IMR-90 (cell line): ENCODE measurements around the gene FGF6. TPM values are rescaled to one million over a fixed set of nuclear protein-coding genes. Genes with fewer than 3 reads are reported as not detected.

Source experiments
- ATAC-seq: fragments of 200-7000 bp; cut with Tn5 transposase; 2 replicates; pipeline ENCODE4 v1.9.1; 2020; ENCODE audit warnings: low read depth, mild to moderate bottlenecking, moderate library complexity
- BruUV-seq: library from RNA; stranded (reverse); fragments of 400-500 nt; replicated peaks from 2 replicates; lab custom pipeline; 2021; lab: Mats Ljungman, UMichigan
- CTCF ChIA-PET: fragments of 300-600 bp; formaldehyde crosslinking; extraction: SDS; loops from one replicate; lab custom pipeline; 2021; ENCODE audit warnings: antibody characterized with exemption; lab: Yijun Ruan, JAX
- POLR2A ChIA-PET: fragments of 300-600 bp; sonication (Branson Sonifier 250); formaldehyde crosslinking; loops from one replicate; lab custom pipeline; 2022; ENCODE audit warnings: antibody characterized with exemption; ENCODE audit not compliant: unreplicated experiment; lab: Charles Lee
- DNase-seq: peaks from one replicate; pipeline ENCODE4 v3.0.0; 2013
- H2AFZ ChIP-seq: replicated peaks from 2 replicates; pipeline ENCODE3; 2013; ENCODE audit warnings: low read length, mild to moderate bottlenecking; ENCODE audit not compliant: poor library complexity
- H2AK5ac ChIP-seq: 2 replicates; pipeline ENCODE4 v1.6.1; 2013; ENCODE audit warnings: low read depth, low read length, inconsistent platforms
- H2AK9ac ChIP-seq: replicated peaks from 2 replicates; pipeline ENCODE3; 2013; ENCODE audit warnings: mild to moderate bottlenecking, low read depth, low read length, moderate library complexity; ENCODE audit not compliant: poor library complexity
- H2BK120ac ChIP-seq: 2 replicates; pipeline ENCODE4 v1.6.1; 2013; ENCODE audit warnings: low read depth, low read length, inconsistent platforms
- H2BK15ac ChIP-seq: 3 replicates; pipeline ENCODE4 v1.6.1; 2013; ENCODE audit warnings: low read depth, low read length, inconsistent platforms
- H2BK20ac ChIP-seq: 2 replicates; pipeline ENCODE4 v1.6.1; 2013; ENCODE audit warnings: low read depth, mild to moderate bottlenecking, inconsistent platforms, low read length, moderate library complexity
- H2BK5ac ChIP-seq: 2 replicates; pipeline ENCODE4 v1.6.1; 2013; ENCODE audit warnings: mild to moderate bottlenecking, low read depth, low read length, inconsistent platforms; ENCODE audit not compliant: poor library complexity, severe bottlenecking
- H3K14ac ChIP-seq: replicated peaks from 2 replicates; pipeline ENCODE4 v1.6.1; 2013; ENCODE audit warnings: low read depth, low read length, inconsistent platforms
- H3K18ac ChIP-seq: 2 replicates; pipeline ENCODE4 v1.6.1; 2013; ENCODE audit warnings: low read depth, low read length, control low read depth
- H3K23ac ChIP-seq: 2 replicates; pipeline ENCODE4 v1.6.1; 2013; ENCODE audit warnings: low read depth, low read length, inconsistent platforms
- H3K27ac ChIP-seq: 2 replicates; pipeline ENCODE4 v1.5.1; 2013; ENCODE audit warnings: mild to moderate bottlenecking, control low read depth, low read length; ENCODE audit not compliant: insufficient read depth
- H3K27me3 ChIP-seq: 2 replicates; pipeline ENCODE4 v1.6.1; 2013; ENCODE audit warnings: low read length; ENCODE audit not compliant: control insufficient read depth, insufficient read depth
- H3K36me3 ChIP-seq: 2 replicates; pipeline ENCODE4 v1.6.1; 2013; ENCODE audit warnings: low read length, mixed read lengths; ENCODE audit not compliant: control insufficient read depth, insufficient read depth
- H3K4ac ChIP-seq: 2 replicates; pipeline ENCODE4 v1.6.1; 2013; ENCODE audit warnings: low read depth, low read length, inconsistent platforms
- H3K4me1 ChIP-seq: 2 replicates; pipeline ENCODE4 v1.6.1; 2013; ENCODE audit warnings: low read length, mixed read lengths; ENCODE audit not compliant: control insufficient read depth, insufficient read depth
- H3K4me2 ChIP-seq: 2 replicates; pipeline ENCODE4 v1.6.1; 2013; ENCODE audit warnings: low read depth, mild to moderate bottlenecking, control low read depth, low read length, moderate library complexity
- H3K4me3 ChIP-seq: 2 replicates; pipeline ENCODE4 v1.5.1; 2013; ENCODE audit warnings: low read depth, mild to moderate bottlenecking, control low read depth, low read length, moderate library complexity; ENCODE audit not compliant: insufficient read depth
- H3K56ac ChIP-seq: 2 replicates; pipeline ENCODE4 v1.6.1; 2013; ENCODE audit warnings: low read length, inconsistent platforms; ENCODE audit not compliant: insufficient read depth; ENCODE audit errors: extremely low read depth
- H3K79me1 ChIP-seq, 2 experiments: 2 replicates each; pipeline ENCODE4 v1.6.1; 2013; ENCODE audit warnings: low read length in 2 of 2, inconsistent platforms in 1 of 2, low read depth in 1 of 2
- H3K9ac ChIP-seq: 2 replicates; pipeline ENCODE4 v1.6.1; 2013; ENCODE audit warnings: low read depth, low read length, control low read depth
- H3K9me1 ChIP-seq: 2 replicates; pipeline ENCODE4 v1.6.1; 2013; ENCODE audit warnings: low read length, inconsistent platforms; ENCODE audit not compliant: insufficient read depth
- H3K9me3 ChIP-seq: 2 replicates; pipeline ENCODE4 v1.6.1; 2013; ENCODE audit warnings: low read length; ENCODE audit not compliant: control insufficient read depth, insufficient read depth
- H4K20me1 ChIP-seq: 2 replicates; pipeline ENCODE4 v1.6.1; 2013; ENCODE audit warnings: low read length, inconsistent platforms; ENCODE audit not compliant: insufficient read depth
- H4K5ac ChIP-seq: 2 replicates; pipeline ENCODE4 v1.6.1; 2013; ENCODE audit warnings: mild to moderate bottlenecking, low read depth, low read length, control low read depth
- H4K8ac ChIP-seq, 2 experiments: 2 replicates each; pipeline ENCODE4 v1.6.1; 2013; ENCODE audit warnings: low read depth in 2 of 2, low read length in 2 of 2, control low read depth in 1 of 2, inconsistent platforms in 1 of 2
- H4K91ac ChIP-seq: 2 replicates; pipeline ENCODE4 v1.6.1; 2013; ENCODE audit warnings: low read depth, low read length, inconsistent platforms; ENCODE audit not compliant: insufficient read depth
- BHLHE40 ChIP-seq: fragments of 150-350 bp; IDR thresholded peaks from 2 replicates; pipeline ENCODE4 v1.6.1; 2016; ENCODE audit warnings: mild to moderate bottlenecking, low read depth, low read length
- CHD1 ChIP-seq: IDR thresholded peaks from 2 replicates; pipeline ENCODE4 v1.6.1; 2012; ENCODE audit warnings: low read depth, low read length, improper control_type of control experiment
- WGBS, 2 experiments: methylation state at CpG; one replicate each; pipeline versions ENCODE4 v1.1.5 to v1.1.7; 2013; ENCODE audit warnings: missing lambda C conversion rate in 2 of 2; ENCODE audit not compliant: insufficient read length in 1 of 2; ENCODE audit errors: extremely low coverage in 2 of 2; 5-methylcytosine and 5-hydroxymethylcytosine counted together
- dilution Hi-C: fragments of 300-500 bp; cut with HindIII; formaldehyde crosslinking; loops from one replicate; pipeline ENCODE4 v1.14.3; 2018; ENCODE audit warnings: low sequenced_read_pairs; ENCODE audit not compliant: unreplicated experiment
- in situ Hi-C: fragments of 300-500 bp; cut with MboI; formaldehyde crosslinking; loops from 3 replicates; pipeline ENCODE4 v1.14.3; 2019; ENCODE audit warnings: low sequenced_read_pairs, inconsistent platforms, mixed read lengths
- intact Hi-C: fragments of 100-400 bp; cut with micrococcal nuclease; formaldehyde crosslinking; loops from 2 replicates; pipeline ENCODE4 v1.10.0; 2022
- polyA plus RNA-seq, 3 experiments: library from polyadenylated mRNA; depleted of rRNA; stranded (reverse); fragments of >200 nt; gene quantifications; 2 replicates each; pipeline ENCODE4 v1.2.3, GENCODE V29; 2012; ENCODE audit warnings: low replicate concordance in 1 of 3
- total RNA-seq: library from RNA; depleted of rRNA; stranded (reverse); fragments of >200 nt; gene quantifications from 2 replicates; pipeline ENCODE4 v1.2.3, GENCODE V29; 2012

The FGF6 gene
- total and polyA plus RNA-seq, 2 of the 4 experiments (the other 2 are of a cell fraction) = not detected

DNA sequence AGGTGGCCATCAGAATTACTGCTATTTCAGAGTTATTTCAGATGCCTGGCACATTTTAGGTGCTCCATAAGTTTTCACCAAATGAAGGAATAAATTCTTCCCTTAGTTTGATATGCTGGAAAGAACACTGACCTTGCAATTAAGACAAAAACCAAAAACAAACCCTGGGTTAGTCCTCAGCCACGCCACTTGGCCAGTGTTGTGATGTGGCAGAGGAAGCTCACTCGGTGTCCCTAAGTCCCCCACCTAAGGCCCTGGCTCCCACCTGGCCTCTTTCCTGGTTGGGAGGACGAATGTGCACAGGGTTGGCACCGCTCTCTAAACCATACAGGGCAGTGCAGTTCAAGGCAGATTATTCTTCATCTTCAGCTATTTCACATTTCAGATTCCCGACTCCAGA is 52.4 kb downstream of the FGF6 start:
- Histone ChIP-seq H3K9ac (no peak overlapping the region), H2BK120ac (no peak overlapping the region), H3K27ac (no peak overlapping the region), H3K56ac (no peak overlapping the region), H3K36me3 (no peaks in the 10 kb centered on the region), H4K5ac (no peak overlapping the region), H3K4me2 (no peak overlapping the region), H4K91ac (no peak overlapping the region), H2BK5ac (no peak overlapping the region), H3K4ac (no peak overlapping the region), H2BK20ac (no peak overlapping the region), H3K27me3 (peaks cover 4% of the 10 kb centered on the region; the same call in 1 of the 2 replicates), H3K14ac (no peak overlapping the region), H2AK9ac (no peak overlapping the region), H2BK15ac (no peak overlapping the region), H3K9me1 (no peaks in the 10 kb centered on the region), H3K4me1 (no peaks in the 10 kb centered on the region), H2AK5ac (no peak overlapping the region), H3K79me1 (no peaks in the 10 kb centered on the region), H4K8ac (no peak overlapping the region), H4K20me1 (no peaks in the 10 kb centered on the region), H3K4me3 (no peak overlapping the region), H3K9me3 (no peaks in the 10 kb centered on the region), H3K18ac (no peak overlapping the region), H3K23ac (no peak overlapping the region), H2AFZ (no peak overlapping the region)
- ChIA-PET POLR2A (no interaction called here), CTCF (no interaction called here)
- no CpG with 5 or more reads among the region's 5 CpGs for WGBS, 2 experiments
- no peak for TF ChIP-seq CHD1
- no peak for TF ChIP-seq BHLHE40
- in situ Hi-C loops = no loop called here
- ATAC-seq (no peak), DNase-seq (no peak)
- dilution Hi-C loops = no loop called here
- intact Hi-C loops = no loop called here
- BruUV-seq = no TSS peak
